ENCODE results near the gene GSTT2B.

- TF ChIP-seq, protein P1, sequence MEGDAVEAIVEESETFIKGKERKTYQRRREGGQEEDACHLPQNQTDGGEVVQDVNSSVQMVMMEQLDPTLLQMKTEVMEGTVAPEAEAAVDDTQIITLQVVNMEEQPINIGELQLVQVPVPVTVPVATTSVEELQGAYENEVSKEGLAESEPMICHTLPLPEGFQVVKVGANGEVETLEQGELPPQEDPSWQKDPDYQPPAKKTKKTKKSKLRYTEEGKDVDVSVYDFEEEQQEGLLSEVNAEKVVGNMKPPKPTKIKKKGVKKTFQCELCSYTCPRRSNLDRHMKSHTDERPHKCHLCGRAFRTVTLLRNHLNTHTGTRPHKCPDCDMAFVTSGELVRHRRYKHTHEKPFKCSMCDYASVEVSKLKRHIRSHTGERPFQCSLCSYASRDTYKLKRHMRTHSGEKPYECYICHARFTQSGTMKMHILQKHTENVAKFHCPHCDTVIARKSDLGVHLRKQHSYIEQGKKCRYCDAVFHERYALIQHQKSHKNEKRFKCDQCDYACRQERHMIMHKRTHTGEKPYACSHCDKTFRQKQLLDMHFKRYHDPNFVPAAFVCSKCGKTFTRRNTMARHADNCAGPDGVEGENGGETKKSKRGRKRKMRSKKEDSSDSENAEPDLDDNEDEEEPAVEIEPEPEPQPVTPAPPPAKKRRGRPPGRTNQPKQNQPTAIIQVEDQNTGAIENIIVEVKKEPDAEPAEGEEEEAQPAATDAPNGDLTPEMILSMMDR (IDR thresholded peaks at IDR 0.05), result no peak
- TF ChIP-seq SIN3A (IDR thresholded peaks at IDR 0.05; ENCODE audit: borderline replicate concordance, insufficient read depth, low read depth, low read length) (no peak), POLR2AphosphoS5 (IDR thresholded peaks at IDR 0.05; ENCODE audit: low read depth, low read length) (no peak), TCF7L2 (IDR thresholded peaks at IDR 0.05; ENCODE audit: low read depth, low read length) (no peak)
- TF ChIP-seq, protein P2, sequence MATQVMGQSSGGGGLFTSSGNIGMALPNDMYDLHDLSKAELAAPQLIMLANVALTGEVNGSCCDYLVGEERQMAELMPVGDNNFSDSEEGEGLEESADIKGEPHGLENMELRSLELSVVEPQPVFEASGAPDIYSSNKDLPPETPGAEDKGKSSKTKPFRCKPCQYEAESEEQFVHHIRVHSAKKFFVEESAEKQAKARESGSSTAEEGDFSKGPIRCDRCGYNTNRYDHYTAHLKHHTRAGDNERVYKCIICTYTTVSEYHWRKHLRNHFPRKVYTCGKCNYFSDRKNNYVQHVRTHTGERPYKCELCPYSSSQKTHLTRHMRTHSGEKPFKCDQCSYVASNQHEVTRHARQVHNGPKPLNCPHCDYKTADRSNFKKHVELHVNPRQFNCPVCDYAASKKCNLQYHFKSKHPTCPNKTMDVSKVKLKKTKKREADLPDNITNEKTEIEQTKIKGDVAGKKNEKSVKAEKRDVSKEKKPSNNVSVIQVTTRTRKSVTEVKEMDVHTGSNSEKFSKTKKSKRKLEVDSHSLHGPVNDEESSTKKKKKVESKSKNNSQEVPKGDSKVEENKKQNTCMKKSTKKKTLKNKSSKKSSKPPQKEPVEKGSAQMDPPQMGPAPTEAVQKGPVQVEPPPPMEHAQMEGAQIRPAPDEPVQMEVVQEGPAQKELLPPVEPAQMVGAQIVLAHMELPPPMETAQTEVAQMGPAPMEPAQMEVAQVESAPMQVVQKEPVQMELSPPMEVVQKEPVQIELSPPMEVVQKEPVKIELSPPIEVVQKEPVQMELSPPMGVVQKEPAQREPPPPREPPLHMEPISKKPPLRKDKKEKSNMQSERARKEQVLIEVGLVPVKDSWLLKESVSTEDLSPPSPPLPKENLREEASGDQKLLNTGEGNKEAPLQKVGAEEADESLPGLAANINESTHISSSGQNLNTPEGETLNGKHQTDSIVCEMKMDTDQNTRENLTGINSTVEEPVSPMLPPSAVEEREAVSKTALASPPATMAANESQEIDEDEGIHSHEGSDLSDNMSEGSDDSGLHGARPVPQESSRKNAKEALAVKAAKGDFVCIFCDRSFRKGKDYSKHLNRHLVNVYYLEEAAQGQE (IDR thresholded peaks at IDR 0.05; ENCODE audit: insufficient read depth in 1 of 2, low read depth in 2 of 2, low read length in 1 of 2), result no peak
Observed at GRCh38 chr22:23911318-23911980, 49.5 kb downstream of the GSTT2B start.

Measured in Panc1 (cell line).